ENCODE results near the gene CREG2. TPM values are rescaled to one million over a fixed set of nuclear protein-coding genes. Genes with fewer than 3 reads are reported as not detected.

The CREG2 gene
- total RNA-seq, 1 experiment from 2014 or later: not detected

DNA sequence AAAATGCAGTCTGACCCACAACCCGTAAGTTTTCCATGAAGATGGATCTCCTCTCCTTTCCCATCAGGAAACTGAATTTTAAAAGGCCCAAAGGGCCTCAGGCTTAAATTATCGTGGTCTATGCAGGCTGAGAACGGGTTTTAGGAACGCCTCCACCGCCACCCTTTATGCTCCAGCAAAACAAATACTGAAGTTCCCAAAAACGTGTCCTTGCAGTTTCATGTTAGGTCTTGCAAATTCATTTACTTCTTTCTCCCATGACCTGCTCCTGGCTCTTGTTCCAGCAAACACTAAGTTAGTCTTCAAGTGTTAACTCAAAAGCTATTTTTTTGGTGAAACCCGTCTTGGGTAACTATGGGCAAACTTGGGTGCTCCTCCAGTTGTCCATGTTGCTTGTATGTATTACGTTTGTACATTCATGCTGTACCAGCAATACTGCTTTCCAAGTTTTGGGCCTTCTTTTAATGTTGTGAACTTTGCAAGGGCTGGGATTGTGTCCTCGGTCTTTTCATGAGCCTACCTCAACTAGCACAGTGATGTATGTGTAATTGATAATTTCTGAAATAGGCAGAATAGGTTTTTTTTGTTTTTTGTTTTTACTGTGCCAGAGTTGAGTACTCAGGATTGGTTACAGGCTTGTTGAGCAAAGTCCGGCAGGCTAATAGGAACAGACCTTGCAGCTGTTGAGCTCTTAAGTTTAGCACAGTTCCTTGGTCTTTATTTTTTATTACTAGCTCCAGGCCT is 77.0 kb downstream of the CREG2 start:
- H3K4me1 ChIP-seq (replicated peaks): peaks cover 35% of the 10 kb centered on the region
- peaks cover 17% of the 10 kb centered on the region for H3K36me3 ChIP-seq
- H3K27me3 ChIP-seq (replicated peaks): no peaks in the 10 kb centered on the region
- H3K4me3 ChIP-seq: no peak overlapping the region
- no peak overlapping the region for H3K27ac ChIP-seq
- no peaks in the 10 kb centered on the region for H3K9me3 ChIP-seq (replicated peaks)
- DNase-seq (ENCODE audit: low read depth in 1 of 2, low spot score in 2 of 2): no peak

DNA sequence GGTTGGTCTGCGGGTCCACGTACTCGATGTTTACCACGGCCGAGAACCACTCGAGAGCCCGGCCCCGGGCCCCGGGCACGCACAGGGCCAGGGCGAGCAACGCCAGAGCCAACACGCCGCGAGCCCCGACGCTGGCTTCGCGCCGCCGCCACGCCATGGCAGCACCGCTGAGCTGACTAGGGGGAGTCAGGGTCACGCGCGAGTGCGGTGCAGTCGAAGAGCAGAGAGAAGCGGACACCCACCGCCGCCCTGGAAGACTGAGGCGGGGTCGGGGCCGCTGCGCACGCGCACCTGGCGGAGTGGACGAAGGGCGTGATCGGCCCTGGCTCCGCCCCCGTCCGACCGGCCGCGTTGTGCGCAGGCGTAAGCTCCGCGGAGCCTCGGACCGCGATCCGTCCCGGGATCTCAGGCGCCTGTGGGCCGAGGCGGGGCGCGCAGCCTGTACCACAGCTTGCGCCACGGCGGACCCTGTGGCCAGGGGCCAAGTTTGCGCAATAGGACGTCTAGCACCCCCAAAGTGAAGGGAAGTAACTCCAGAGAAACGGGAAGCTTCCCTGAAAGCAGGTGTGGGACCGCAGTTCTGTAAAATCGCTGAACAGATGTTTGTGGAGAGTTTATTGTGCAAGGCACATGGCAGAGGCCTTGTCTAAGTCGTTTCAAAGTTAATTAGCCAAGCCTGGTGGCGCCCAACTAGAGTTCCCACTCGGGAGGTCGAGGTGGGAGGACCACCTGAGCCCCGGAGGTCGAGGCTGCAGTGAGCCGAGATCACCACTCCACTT is 78.7 kb downstream of the CREG2 start, which contains the start of gene RNF149:
TSS of gene RNF149 (minus strand) at position 270 of the 779 bp plus-strand sequence. CDS start at position 157, 113 bp downstream.
- Histone ChIP-seq H3K4me3 (peak within 1 kb of the TSS; percentile 91), H3K27ac (peak within 1 kb of the TSS; percentile 47), H3K27me3 (replicated peaks) (no peaks in the 10 kb centered on the region), H3K9me3 (replicated peaks) (no peaks in the 10 kb centered on the region), H3K4me1 (replicated peaks) (peaks cover 38% of the 10 kb centered on the region), H3K36me3 (peaks cover 28% of the 10 kb centered on the region)
- peak; percentile 89 to 90 for DNase-seq (ENCODE audit: low read depth in 1 of 2, low spot score in 2 of 2)

GRCh38 chr2:101307950-101308431 is 79.3 kb downstream of the CREG2 start:
- Histone ChIP-seq H3K36me3 (peaks cover 28% of the 10 kb centered on the region), H3K4me1 (replicated peaks) (peaks cover 38% of the 10 kb centered on the region), H3K9me3 (replicated peaks) (no peaks in the 10 kb centered on the region), H3K27ac (peak overlapping the region; percentile 47), H3K4me3 (peak overlapping the region; percentile 91), H3K27me3 (replicated peaks) (no peaks in the 10 kb centered on the region)
- no peak for DNase-seq (ENCODE audit: low read depth in 1 of 2, low spot score in 2 of 2)

DNA sequence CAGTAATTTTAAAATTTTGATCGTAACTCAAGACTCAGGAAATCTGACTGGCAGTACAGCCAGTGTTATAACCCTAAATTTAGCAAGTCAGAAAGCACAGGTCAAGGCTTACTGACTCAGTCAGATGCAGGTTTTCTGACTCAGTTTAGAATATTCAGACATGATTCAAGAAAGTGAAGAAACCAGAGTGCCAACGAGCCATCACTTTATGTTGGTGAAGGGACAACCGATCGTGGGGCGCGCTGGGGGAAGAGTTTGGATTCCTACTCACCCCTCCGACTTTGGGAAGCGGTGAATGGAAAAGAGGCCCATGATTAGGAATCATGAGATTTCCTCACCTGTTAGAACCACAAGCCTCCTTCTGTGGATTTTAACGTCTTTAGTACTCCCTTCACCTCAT is 79.8 kb downstream of the CREG2 start:
- Histone ChIP-seq H3K9me3 (replicated peaks) (no peaks in the 10 kb centered on the region), H3K36me3 (peaks cover 28% of the 10 kb centered on the region), H3K27me3 (replicated peaks) (no peaks in the 10 kb centered on the region), H3K4me3 (peak overlapping the region; percentile 91), H3K27ac (no peak overlapping the region), H3K4me1 (replicated peaks) (peaks cover 38% of the 10 kb centered on the region)
- peak in 1 of 2 experiments; percentile 7 for DNase-seq (ENCODE audit: low read depth in 1 of 2, low spot score in 2 of 2)

- H3K27me3 ChIP-seq (replicated peaks): no peaks in the 10 kb centered on the region
- peaks cover 38% of the 10 kb centered on the region for H3K4me1 ChIP-seq (replicated peaks)
- H3K36me3 ChIP-seq: peaks cover 28% of the 10 kb centered on the region
- H3K27ac ChIP-seq: peak overlapping the region; percentile 12
- H3K9me3 ChIP-seq (replicated peaks): no peaks in the 10 kb centered on the region
- no peak for DNase-seq (ENCODE audit: low read depth in 1 of 2, low spot score in 2 of 2)
- peak overlapping the region; percentile 91 for H3K4me3 ChIP-seq
Observed at GRCh38 chr2:101306410-101306809, 80.9 kb downstream of the CREG2 start.

GRCh38 chr2:101305492-101306078 is 81.7 kb downstream of the CREG2 start:
- H3K27ac ChIP-seq: no peak overlapping the region
- no peaks in the 10 kb centered on the region for H3K27me3 ChIP-seq (replicated peaks)
- peaks cover 38% of the 10 kb centered on the region for H3K4me1 ChIP-seq (replicated peaks)
- H3K9me3 ChIP-seq (replicated peaks): no peaks in the 10 kb centered on the region
- H3K4me3 ChIP-seq: no peak overlapping the region
- DNase-seq (ENCODE audit: low read depth in 1 of 2, low spot score in 2 of 2): peak in 1 of 2 experiments; percentile 8
- peaks cover 28% of the 10 kb centered on the region for H3K36me3 ChIP-seq

GRCh38 chr2:101305035-101305434 is 82.3 kb downstream of the CREG2 start:
- Histone ChIP-seq H3K4me1 (replicated peaks) (peaks cover 38% of the 10 kb centered on the region), H3K36me3 (peaks cover 28% of the 10 kb centered on the region), H3K27me3 (replicated peaks) (no peaks in the 10 kb centered on the region), H3K9me3 (replicated peaks) (no peaks in the 10 kb centered on the region), H3K27ac (no peak overlapping the region), H3K4me3 (no peak overlapping the region)
- no peak for DNase-seq (ENCODE audit: low read depth in 1 of 2, low spot score in 2 of 2)

DNA sequence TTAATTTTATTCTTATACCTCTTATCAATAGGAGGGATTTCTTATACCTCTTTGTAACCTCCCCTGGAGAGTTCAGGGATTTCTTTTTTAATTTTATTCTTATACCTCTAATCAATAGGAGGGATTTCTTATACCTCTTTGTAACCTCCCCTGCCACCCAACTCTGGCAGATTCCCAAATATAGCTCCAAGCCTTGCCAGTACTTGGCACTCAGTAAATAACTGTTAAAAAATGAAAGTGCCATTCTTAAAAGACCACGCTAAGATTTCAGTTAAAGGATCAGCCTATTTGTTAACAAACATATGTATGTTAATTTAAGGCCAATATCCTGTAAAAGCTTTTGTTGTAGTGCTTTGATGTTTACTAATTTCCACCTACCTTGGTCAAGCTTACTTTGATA is 83.6 kb downstream of the CREG2 start:
- no peak overlapping the region for H3K4me3 ChIP-seq
- no peaks in the 10 kb centered on the region for H3K9me3 ChIP-seq (replicated peaks)
- no peak overlapping the region for H3K27ac ChIP-seq
- H3K4me1 ChIP-seq (replicated peaks): peaks cover 35% of the 10 kb centered on the region
- H3K27me3 ChIP-seq (replicated peaks): no peaks in the 10 kb centered on the region
- peaks cover 28% of the 10 kb centered on the region for H3K36me3 ChIP-seq
- no peak for DNase-seq (ENCODE audit: low read depth in 1 of 2, low spot score in 2 of 2)

- H3K9me3 ChIP-seq (replicated peaks): no peaks in the 10 kb centered on the region
- H3K4me3 ChIP-seq: no peak overlapping the region
- peaks cover 21% of the 10 kb centered on the region for H3K36me3 ChIP-seq
- H3K27me3 ChIP-seq (replicated peaks): no peaks in the 10 kb centered on the region
- H3K4me1 ChIP-seq (replicated peaks): peaks cover 20% of the 10 kb centered on the region
- H3K27ac ChIP-seq: no peak overlapping the region
- DNase-seq (ENCODE audit: low read depth in 1 of 2, low spot score in 2 of 2): no peak
Observed at GRCh38 chr2:101302016-101302415, 85.3 kb downstream of the CREG2 start.

DNA sequence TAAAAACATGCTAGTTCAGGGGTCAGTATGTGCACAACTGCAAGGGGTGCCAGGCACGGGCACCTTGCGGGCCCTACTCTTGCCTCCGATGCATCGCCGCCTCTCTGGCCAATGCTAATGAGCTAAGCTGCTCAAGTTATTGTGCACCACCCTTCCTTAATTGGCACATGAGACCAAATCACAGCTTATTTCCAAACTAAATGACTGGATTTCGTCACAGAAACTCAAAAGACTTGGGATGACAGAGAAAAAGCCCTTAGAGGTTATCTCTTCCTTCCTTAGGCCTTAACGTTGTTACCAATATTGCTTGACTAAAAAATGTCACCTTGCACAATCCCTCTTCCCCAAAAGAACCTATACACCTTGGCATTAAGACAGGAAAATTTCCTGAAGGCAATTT is 86.5 kb downstream of the CREG2 start:
- Histone ChIP-seq H3K4me1 (replicated peaks) (peaks cover 19% of the 10 kb centered on the region), H3K4me3 (no peak overlapping the region), H3K9me3 (replicated peaks) (no peaks in the 10 kb centered on the region), H3K27me3 (replicated peaks) (no peaks in the 10 kb centered on the region), H3K27ac (no peak overlapping the region), H3K36me3 (peaks cover 13% of the 10 kb centered on the region)
- DNase-seq (ENCODE audit: low read depth in 1 of 2, low spot score in 2 of 2): no peak

DNA sequence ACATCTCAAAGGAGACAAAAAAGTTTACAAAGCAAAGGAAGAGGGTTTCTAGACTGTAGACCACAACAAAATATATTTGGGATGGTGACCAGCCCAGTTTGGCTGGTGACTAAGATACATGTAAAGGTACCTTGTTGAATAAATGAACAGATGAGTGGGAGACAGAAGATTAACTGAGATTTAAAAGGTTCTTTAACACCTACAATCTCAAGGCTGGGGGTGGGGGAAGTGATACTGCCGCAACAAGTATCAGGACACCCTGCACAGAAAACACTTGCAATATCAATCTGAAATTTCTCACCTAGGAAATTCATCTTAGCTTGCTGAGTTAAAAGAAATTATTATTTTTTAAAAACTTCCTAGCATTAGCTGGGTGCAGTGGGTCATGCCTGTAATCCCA is 87.1 kb downstream of the CREG2 start:
- Histone ChIP-seq H3K36me3 (peaks cover 10% of the 10 kb centered on the region), H3K27me3 (replicated peaks) (no peaks in the 10 kb centered on the region), H3K4me3 (no peak overlapping the region), H3K9me3 (replicated peaks) (no peaks in the 10 kb centered on the region), H3K27ac (no peak overlapping the region), H3K4me1 (replicated peaks) (peaks cover 15% of the 10 kb centered on the region)
- no peak for DNase-seq (ENCODE audit: low read depth in 1 of 2, low spot score in 2 of 2)

DNA sequence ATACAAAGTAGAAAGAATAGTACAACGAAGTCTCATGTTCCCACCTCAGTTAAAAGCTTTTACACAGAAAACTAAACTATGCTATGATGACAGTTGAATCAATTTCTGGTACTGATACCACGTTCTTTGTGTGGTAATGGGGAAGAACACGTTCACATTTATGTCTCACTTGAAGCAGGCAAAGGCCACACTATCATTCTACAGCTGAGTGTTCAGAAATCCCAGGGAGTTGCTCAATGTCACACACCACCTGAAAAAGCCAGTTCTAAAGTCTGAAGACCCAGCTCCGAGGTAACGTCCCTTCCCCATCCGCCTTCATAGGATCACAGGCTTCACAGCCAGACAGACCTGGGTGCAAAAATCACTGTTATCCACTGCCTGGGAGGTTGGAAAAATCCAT is 87.7 kb downstream of the CREG2 start:
- H3K36me3 ChIP-seq: peaks cover 12% of the 10 kb centered on the region
- DNase-seq (ENCODE audit: low read depth in 1 of 2, low spot score in 2 of 2): no peak

DNA sequence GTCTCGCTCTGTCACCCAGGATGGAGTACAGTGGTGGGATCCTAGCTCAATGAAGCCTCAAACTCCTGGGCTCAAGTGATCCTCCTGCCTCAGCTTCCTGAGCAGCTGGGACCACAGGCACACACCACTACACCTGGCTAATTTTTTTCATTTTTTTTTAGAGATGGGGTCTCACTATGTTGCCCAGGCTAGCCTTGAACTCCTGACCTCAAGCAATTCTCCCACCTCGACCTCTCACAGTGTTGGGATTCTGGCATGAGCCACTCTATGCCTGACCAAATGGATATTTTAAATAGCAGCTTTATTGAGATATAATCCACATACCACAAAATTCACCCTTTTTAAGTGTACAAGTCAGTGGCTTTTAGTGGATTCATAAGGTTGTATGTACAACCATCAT is 89.9 kb downstream of the CREG2 start:
- Histone ChIP-seq H3K36me3 (peaks cover 25% of the 10 kb centered on the region), H3K27me3 (replicated peaks) (no peaks in the 10 kb centered on the region), H3K9me3 (replicated peaks) (no peaks in the 10 kb centered on the region), H3K27ac (no peak overlapping the region), H3K4me3 (no peak overlapping the region), H3K4me1 (replicated peaks) (peaks cover 13% of the 10 kb centered on the region)
- DNase-seq (ENCODE audit: low read depth in 1 of 2, low spot score in 2 of 2): no peak

More for the DNA sequence above, 87.7 kb downstream of the CREG2 start:
- no peaks in the 10 kb centered on the region for H3K9me3 ChIP-seq (replicated peaks)
- H3K4me1 ChIP-seq (replicated peaks): peaks cover 13% of the 10 kb centered on the region
- H3K27me3 ChIP-seq (replicated peaks): no peaks in the 10 kb centered on the region
- H3K27ac ChIP-seq: no peak overlapping the region
- no peak overlapping the region for H3K4me3 ChIP-seq

- Histone ChIP-seq H3K27ac (peak overlapping the region; percentile 40), H3K4me1 (replicated peaks) (peaks cover 13% of the 10 kb centered on the region), H3K4me3 (no peak overlapping the region), H3K9me3 (replicated peaks) (no peaks in the 10 kb centered on the region), H3K36me3 (peaks cover 31% of the 10 kb centered on the region), H3K27me3 (replicated peaks) (no peaks in the 10 kb centered on the region)
- peak in 1 of 2 experiments; percentile 40 for DNase-seq (ENCODE audit: low read depth in 1 of 2, low spot score in 2 of 2)
Observed at GRCh38 chr2:101296371-101296770, 90.9 kb downstream of the CREG2 start.

Data from SJSA1 (cell line).